ENCODE data around the gene RGS16.

GRCh38 chr1:182601913-182602312 lies 2.3 kb downstream of the RGS16 start:
- no peak for TF ChIP-seq CTCF (IDR thresholded peaks at IDR 0.05; ENCODE audit: borderline replicate concordance, extremely low read depth, low read length, poor library complexity, severe bottlenecking)
- TF ChIP-seq EZH2 (IDR thresholded peaks at IDR 0.05; ENCODE audit: borderline replicate concordance, low read depth, low read length, severe bottlenecking), result no peak
